Midbrain (tissue), 1 donor: ENCODE data around the gene LRRN3.
"Not testable (repeated sequence)": the region's sequence is repeated elsewhere in the genome, so short reads cannot be mapped to it uniquely, and the experiment has no call there.

ENCODE experiments used
- DNase-seq: peaks from one replicate; lab custom pipeline; 2025; lab: John Stamatoyannopoulos, UW

LRRN3 gene

GRCh38 chr7:111090846-111091245 is at the start of gene LRRN3:
Gene LRRN3 (plus strand): TSS chr7:111091127. CDS start chr7:111122773, 31,646 bp downstream.
- DNase-seq = peak; percentile 83

- no peak for DNase-seq
These were observed 49.4 kb upstream of the LRRN3 start for GRCh38 chr7:111041577-111041976.

GRCh38 chr7:111042842-111043241 is 48.1 kb upstream of the LRRN3 start:
- DNase-seq = no peak

- no peak for DNase-seq
These were observed 47.4 kb upstream of the LRRN3 start for GRCh38 chr7:111043561-111043960.

GRCh38 chr7:111045449-111045848 is 45.5 kb upstream of the LRRN3 start:
- DNase-seq = no peak

- no peak for DNase-seq
These were observed 43.3 kb upstream of the LRRN3 start for GRCh38 chr7:111047595-111047994.

- DNase-seq = no peak
These were observed 40.8 kb upstream of the LRRN3 start for GRCh38 chr7:111049971-111050680.

- DNase-seq = no peak
These were observed 40.0 kb upstream of the LRRN3 start for GRCh38 chr7:111050875-111051416.

GRCh38 chr7:111051832-111052231 is 39.1 kb upstream of the LRRN3 start:
- no peak for DNase-seq

- DNase-seq = no peak
These were observed 37.9 kb upstream of the LRRN3 start for GRCh38 chr7:111053035-111053434.

GRCh38 chr7:111056371-111056770 is 34.6 kb upstream of the LRRN3 start:
- DNase-seq = no peak

GRCh38 chr7:111057066-111057465 is 33.9 kb upstream of the LRRN3 start:
- DNase-seq = no peak

GRCh38 chr7:111059833-111060232 is 31.1 kb upstream of the LRRN3 start:
- peak; percentile 47 for DNase-seq

GRCh38 chr7:111063166-111063565 is 27.8 kb upstream of the LRRN3 start:
- no peak for DNase-seq

- no peak for DNase-seq
These were observed 23.7 kb upstream of the LRRN3 start for GRCh38 chr7:111067251-111067650.

GRCh38 chr7:111067682-111068081 is 23.2 kb upstream of the LRRN3 start:
- DNase-seq = no peak

GRCh38 chr7:111068618-111069017 is 22.3 kb upstream of the LRRN3 start:
- no peak for DNase-seq

GRCh38 chr7:111071556-111071955 is 19.4 kb upstream of the LRRN3 start:
- no peak for DNase-seq

- not testable (repeated sequence) for DNase-seq
These were observed 18.3 kb upstream of the LRRN3 start for GRCh38 chr7:111072658-111073057.

- DNase-seq = no peak
These were observed 16.7 kb upstream of the LRRN3 start for GRCh38 chr7:111074071-111074747.

GRCh38 chr7:111074748-111075146 is 16.2 kb upstream of the LRRN3 start:
- DNase-seq = no peak

GRCh38 chr7:111075498-111075897 is 15.4 kb upstream of the LRRN3 start:
- DNase-seq = no peak

- DNase-seq = no peak
These were observed 14.7 kb upstream of the LRRN3 start for GRCh38 chr7:111076205-111076604.
